ENCODE measurements around the gene CACNA1C.

Gene CACNA1C

DNA sequence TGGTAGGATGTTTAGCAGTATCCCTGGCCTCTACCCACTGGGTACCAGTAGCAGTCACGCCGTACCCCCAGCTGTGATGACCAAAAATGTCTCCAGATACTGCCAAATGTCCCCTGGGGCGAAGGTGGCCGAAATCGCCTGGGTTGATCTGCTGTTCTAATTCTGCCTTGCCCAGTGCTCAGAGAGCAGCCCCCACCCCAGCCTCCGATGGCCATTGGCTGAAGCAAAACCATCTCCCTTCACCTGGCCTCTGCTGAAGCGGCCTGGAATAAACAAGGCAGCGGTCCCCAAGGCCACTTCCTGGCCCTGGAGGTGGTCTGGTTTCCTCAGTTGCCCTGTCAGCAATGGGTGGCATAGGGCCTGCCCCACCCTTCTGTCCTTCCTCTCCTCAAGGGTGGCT is 298.4 kb downstream of the CACNA1C start:
- DNase-seq: no peak

DNA sequence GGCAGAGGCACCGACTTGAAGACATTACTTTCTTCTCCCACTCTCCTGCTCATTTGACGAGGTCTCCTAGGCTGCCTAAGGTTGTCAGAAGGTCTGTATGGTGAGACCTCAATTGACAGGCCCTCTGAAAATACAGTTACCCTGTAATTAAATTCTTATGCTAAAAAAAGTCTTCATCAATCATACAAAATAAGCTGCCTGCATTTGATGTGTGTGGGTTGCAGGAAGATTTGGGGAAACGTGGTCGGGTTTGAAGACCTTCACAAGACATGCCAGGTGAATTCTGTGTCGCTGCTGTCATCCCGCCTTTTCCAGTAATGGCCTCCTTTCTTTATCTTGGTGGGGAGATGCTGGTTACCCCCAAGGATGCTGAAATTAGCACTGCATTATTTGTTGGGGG is 299.4 kb downstream of the CACNA1C start:
- no peak for DNase-seq

DNA sequence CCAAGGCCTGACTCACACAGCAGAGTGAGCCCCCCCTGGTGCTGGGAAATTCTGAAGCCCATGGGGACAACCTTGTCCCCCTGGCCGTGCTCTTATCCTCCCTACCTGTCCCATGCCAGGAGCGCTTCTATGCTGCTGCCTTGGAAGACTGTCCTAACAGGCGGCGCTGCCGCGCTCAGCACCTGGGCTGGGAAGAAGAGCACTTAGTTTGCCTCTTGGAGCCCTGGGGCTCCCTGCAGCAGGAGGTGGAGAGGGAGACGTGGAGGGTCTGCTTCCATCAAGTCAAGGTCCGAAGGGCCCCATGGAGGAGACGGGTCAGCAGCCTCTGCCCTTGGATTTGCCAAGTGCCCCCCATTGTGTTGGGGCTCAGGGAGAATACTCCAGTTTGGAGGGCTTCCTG is 300.5 kb downstream of the CACNA1C start:
- DNase-seq: no peak

DNA sequence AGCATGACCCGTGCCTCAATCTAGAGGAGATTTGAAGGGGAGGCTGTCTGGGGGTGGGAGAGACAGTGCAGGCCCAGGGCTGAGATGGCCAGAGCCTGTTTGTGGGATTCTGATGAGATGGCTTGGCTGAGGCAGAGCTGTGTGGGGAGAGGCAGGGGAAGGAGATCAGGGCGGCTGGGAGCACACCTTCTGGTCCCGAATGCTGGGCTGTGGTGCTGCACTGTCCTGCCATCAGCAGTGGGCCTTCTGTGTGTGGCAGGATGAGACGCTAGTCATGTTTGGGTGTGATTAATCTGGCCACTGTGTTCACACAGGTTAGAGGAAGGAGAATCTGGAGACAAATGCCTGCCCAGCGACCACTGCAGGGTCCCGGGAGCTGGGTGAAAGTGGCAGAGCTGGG is 300.9 kb downstream of the CACNA1C start:
- DNase-seq: no peak

DNA sequence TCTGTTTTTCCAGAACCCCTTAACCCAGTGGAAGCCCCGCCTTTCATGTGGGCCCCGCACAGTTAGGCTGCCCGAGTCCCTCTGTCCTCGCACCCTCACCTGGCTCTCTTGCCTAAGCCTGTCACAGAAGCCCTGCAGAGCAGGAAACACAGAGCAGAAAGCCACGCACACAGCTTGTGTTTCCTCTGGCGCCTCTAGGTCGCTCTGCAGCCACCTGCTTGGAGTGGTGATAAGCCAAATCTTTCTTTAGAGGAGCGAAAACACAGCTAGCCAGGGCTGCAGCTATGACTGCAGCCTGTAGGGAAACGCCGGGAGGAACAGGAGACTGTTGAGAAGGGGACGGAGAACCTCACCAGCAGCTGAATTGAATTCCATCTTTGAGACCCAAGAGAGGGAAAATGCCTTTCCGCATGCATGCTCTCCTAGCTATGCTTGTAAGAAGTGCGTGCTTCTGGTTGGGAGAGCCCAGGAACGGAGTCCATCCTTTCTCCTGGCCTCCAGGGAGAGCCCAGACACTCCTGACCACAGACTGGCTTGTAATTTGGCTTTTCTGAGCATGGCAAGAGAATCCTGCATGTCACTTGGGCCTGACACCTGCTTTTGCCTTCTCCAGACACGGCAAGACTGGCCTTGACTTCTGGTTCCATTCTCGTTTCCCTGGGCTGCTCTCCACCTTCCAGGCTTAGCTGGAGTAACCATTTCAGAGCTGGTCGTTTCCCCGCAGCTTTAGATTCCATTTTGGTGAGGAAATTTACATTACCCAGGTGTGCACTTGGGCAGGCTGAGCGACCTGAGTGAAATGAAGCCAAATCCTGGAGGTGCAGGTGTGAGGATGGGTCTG is 301.6 kb downstream of the CACNA1C start:
- no peak for DNase-seq

DNA sequence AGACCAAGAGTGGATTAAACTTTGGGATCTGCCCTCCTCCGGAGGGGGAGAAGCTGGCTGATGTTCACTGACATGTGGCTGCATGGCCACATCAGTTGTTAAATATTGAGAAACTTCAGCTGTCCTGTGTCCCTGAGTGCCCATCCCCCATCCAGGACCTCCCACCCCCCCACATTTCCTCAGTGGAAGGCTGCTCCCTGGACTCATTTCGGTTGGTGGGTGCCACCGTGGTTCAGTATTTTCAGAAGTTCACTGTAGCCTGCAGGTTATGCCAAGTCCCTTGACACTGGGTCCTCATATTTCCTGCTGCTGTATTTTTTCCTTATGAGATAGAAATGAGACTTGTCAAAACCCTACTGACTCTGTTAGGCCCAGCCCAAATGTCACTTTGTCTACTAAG is 302.4 kb downstream of the CACNA1C start:
- DNase-seq: no peak

DNA sequence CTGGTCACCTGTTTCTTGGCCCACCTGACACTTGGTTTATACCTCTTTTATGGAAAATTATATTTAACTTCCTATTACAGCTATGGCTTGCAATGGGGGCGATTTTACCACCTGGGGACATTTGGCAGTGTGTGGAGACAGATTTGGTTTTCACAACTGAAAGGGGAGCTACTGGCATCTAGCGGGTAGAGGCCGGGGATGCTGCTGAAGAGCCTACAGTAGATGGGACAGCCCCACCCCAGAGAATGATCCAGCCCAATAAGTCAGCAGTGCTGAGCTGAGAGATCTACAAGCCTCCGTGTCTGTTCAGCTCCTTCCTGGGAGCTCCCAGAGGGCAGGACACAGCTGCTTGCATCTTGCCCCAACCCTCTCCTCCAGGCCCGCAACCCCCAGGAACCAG is 302.8 kb downstream of the CACNA1C start:
- no peak for DNase-seq

DNA sequence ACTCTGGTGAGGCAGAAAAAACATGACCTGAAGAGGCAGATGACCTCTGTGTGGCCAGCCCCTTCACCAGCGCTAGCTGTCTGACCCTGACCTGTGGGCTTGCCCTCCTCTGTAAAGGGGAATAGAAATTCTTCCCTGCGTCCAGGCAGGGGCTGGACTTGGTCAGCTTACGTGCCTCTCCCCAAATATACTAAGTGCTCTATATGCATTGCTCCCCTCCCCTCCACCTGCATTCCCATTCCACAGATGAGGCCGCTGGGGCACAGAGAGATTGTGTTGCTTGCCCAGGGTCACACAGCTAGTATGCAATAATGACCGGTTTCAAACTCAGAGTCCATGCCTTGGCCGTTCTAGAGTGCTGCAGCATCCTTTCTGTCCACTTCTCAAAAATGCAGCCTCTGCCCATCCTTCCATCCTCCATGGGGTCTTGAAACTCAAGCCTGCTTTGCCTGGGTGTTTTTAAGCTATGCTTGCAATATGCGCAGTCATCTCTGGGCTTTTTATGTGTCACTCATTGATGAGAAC is 303.9 kb downstream of the CACNA1C start:
- DNase-seq: no peak

DNA sequence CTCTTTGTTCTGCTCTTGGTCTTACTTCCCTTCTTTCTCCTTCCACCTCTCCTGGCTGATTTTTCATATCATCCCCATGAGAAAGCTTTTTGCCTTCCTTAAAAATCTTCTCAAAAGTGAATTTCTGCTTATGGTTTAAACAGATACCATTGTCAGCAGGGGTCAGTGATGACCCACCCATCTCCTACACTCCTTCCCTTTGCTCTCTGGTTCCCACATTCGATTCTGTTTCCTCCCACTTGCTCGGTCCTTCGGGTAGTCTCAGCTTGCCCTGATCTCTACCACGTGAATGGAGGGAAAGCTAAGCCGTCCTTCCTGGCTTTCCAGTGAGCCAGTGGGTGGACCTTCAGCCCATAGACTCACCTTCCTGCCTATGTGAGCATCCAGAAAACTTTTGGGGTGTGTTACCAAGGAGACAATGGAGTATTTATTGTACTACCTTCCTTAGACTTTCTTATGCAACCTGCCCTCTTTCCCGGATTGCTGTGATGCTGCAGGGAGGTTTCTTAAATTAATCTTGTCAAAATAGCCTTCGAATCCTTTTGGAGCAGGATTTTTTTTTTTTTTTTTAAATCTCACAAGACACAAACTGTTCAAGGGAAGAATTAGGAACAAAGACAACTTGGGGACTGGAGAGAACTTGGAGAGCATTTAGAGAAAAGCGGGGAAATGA is 306.3 kb downstream of the CACNA1C start:
- no peak for DNase-seq

DNA sequence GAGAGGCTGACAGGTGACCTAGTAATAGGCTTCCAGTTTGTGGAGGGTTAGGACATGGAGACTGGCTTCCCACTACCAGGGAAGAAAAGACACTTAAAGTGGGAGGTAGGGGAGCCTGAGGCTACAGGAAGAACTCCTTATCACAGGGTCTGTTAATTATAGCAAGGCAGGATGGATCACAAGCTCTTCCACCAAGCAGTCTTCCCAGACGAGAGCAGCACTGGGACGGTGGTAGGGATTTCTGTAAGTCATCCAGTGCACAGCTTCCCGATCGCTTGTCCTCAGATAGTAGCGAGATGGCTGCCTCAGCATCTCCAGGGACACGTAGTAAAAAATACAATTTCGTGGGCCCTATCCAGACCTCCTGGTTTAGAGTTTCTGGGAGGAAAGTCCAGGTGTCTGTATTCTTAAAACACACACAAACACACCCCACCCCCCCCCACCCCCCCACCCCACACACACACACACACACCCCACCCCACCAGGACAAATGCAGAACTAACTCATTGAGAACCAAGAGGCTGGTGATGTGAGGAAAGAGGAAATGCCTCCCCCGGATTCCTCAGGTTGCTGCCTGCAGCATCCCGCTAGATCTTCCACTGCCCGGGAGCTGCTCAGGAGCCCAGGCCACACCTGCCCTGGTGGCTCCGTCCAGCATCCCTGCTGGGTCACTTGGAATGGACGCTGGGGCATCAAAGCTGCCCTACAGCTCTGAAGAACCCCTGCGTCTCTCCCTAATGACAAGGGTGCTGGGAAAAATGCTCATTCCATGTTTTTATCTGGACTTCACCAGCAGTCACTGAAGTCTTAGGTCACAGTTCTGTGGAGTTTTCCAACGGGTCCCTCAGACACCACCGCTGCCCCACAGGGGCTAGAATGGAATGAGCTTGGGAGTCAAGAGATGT is 307.2 kb downstream of the CACNA1C start:
- DNase-seq: no peak

DNA sequence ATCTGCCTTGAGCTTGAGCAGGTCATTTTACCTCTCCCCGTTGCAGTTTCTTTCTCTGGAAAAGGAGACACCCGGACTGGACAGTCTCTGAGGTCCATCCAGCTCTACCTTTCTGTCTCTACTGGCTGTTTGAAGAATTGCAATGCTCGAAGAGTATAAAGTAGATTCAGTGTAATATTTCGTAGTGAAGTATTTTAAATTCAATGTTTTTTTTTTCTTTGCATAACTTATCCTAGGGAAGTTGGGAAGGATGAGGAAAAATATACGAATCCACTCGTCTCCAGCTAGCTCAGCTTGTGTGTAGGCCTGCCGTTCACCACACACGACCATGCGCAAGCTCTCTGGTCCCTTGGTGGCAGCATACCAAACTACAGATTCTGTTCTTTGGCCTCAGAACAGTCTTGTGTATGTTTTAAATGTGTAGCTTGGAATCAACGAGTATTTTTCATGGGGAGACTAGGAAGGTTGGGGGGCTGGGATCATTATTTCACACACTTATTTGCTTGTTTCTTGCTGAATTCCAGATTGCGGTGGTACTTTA is 307.9 kb downstream of the CACNA1C start:
- DNase-seq: peak; percentile 35

DNA sequence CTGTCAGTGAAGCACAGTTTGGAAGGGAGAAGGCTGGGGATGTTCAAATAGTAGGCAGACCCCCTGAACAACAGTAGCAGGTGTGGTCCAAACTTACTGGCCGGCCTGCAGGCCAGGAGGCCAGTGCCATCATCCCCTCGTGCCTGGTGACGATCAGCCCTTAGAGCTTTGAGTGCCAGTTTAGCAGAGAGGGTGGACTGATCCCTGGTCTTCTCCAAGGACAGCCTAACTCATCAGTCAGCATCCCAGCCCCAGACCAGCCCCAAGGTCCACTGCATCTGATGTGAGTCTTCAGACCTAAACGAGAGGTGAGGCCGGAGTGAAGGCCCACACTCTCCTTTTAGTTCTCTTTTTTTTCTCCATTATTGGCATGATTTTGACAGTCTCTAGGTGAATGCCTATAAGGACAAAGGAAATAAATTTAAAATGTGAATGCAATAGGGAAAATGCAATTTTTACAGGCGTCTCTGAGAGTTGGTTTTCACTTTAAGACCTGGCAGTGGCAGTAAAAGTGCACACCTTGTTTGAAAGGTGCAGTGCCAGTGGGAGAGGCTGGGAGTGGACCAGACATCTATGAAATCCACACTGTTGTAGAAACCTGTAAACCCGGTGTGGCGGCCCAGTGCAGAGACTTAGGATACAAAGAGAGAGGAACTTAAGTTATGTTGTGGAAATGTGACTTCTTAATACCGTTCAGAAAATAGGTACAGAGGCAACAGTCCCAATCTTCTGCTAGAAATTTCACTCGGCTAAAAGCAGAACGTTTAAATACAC is 311.2 kb downstream of the CACNA1C start:
- DNase-seq: no peak

DNA sequence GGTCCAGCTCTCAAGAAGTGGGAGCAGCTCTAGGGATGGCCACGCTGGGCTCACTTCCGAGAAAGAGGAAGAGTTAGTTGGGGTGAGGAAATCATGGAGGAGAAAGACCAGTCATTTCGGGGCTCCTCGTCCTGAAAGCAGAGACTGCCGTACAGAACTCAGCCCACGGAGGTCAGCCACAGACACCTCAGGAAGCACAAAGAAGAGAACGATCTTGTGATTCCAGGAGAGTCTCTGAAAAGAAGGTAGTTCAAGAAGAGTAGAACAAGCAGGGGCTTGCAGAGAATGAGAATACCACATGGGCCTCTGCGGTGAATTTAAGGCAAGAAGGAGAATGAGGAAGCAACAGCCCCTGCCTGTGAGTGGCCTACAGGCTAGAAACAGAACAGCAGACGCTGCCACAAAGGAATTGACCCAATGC is 311.9 kb downstream of the CACNA1C start:
- DNase-seq: no peak

DNA sequence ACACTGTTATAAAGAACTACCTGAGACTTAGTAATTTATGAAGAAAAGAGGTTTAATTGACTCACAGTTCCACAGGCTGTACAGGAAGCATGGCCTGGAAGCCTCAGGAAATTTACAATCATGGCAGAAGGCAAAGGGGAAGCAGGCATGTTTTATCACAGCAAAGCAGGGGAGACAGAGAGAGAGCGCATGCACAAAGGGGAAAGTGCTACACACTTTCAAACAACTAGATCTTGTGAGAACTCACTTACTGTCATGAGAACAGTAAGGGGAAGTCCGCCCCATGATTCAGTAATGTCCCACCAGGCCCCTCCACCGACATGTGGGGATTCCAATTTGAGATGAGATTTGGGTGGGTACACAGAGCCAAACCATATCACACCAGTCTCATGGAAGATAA is 313.9 kb downstream of the CACNA1C start:
- no peak for DNase-seq

DNA sequence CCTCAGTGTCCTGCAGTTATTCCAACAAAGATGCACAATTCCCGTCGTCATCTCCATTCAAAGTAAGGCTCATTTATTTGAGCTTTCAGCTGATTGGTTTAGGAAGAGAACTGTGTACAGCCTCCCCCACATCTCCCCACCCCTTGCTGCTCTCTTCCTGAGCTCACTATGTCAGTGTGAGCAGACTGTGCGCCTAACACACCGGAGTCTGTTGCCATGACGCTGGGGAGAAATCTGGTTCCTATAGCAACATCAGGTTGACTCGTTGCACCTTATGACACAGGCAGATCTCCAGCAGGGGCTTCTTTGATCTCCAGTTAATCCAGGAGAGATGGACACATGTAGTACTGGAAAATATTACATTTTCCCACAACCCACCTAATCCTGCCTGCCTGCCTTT is 319.4 kb downstream of the CACNA1C start:
- DNase-seq: no peak

DNA sequence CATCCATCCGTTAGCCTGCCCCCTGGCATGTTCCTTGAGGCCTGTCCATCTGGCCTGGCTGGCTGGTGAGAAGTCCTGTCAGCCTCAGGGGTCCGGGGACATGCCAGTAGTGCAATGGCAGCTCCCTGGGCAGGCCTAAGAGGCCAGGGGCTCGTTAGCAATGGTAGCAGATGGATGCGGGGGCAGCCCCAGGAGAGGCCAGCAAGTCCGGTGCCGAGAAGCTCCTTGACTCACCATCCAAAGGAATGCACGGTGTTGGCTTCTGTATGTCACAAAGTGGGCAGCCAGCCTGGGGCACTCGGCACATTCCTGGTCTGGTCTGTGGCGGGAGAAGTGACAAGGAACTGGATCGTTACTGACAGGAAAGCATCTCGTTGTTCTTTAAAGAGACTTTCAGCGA is 319.9 kb downstream of the CACNA1C start:
- DNase-seq: no peak

DNA sequence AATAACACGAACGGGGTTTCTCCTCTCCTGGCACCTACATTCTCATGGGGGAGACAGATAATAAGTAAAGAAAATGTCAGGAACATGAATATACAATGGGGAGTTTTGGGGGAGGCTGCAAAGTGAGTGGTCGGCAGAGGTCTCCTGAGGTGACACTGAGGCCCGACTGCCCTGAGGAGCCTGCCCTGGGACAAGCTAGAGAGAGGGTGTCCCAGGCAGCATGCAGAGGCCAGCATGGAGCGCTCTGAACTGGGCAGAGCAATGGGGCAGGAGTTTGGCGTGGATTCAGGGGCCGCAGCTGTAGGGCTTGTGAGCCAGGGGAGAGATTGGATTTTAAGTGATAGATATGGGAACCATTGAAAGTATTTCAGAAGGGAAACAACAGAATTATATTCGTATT is 320.5 kb downstream of the CACNA1C start:
- no peak for DNase-seq

DNA sequence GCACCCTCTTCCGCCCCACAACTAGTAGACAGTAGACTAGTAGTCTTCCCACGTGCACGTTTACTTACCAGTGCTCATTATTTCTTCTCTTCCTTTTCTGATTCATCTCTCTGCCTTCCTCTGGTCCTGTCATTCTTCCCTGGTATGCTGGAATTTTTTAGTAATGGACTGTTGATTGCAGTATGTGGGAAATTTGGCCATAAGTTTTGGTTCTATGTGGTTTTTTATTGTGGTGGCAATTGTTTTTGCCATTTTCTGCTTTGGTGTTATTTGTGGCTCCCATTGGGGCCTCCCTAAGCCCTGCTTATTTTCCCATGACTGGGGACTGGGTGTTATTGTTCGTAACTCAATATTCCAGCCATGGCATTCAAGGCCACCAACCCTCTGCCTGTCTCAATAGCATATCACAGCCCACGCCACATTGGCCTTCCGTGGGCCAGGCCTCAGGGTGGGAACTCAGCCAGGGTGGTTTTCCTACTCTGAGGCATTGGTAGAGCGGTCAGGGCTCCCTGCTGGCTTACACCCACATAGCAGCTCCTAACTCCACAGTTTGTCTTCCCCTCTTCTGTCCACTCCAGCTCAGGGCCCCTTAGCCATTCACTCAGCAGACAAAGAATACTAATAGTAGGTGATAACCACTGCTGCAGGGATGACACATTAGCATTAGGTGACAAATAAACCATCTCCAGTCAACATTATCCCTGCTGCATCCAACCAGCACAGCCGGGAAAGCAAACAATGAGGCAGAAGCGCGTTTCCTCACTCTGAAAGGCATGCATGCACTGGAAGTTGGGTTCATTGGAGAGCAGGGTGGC is 321.5 kb downstream of the CACNA1C start:
- DNase-seq: no peak

DNA sequence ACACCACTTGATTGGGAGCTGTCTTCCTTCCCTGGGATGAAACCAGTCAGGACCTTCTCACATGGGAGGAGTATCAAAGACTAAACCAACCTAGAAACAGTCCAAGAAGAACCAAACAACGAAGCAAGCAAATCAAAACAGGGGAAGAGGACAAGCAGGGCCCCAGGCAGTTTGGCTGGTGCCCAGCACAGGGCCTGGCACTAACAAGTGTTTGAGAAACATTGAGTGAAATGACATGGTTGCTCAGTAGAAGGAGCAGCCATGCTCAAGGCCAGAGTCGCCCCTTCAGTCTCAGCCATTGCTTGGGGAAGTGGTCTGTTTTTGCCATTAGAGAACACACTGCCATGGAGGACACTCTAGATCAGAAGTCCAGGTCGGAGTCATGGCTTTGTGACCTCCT is 323.1 kb downstream of the CACNA1C start:
- DNase-seq: no peak

DNA sequence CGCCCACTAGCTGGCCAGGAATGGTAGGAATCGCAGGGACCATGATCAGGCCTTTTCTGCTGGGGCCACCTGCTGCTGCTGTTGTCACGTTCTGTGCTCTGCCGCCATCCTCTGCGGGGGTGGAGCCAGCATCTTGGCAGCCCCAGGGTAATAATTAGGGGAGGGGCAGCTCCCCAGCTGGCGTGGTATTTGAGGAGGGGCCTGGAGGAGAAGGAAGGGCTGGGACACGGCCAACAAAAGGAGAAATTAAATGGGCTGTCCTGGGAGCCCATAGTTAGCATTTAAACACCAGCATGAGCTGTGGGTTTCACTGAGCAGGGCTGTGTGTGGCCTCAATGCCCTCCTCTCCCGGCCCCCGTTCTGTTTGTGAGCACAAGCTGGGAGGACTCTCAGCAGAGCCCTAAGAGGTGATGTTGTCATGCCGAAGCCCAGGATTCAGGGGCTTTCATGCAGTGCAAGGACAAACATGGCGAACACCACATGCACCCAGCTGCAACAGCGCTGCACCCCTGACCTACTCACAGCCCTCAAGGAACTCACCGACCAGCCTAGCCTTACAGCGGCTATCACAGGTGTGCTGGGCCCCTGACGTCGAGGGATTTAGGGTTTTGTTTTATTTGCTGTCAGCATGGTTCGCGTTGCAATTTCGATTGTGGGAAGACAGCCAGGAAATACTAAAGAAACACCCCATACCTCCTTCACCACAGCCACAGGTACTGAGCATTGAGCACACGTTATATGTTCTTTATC is 324.3 kb downstream of the CACNA1C start:
- no peak for DNase-seq

Measured in DMS53 (cell line).